HepG2 (cell line): ENCODE data around the gene CNGA3. TPM values are rescaled to one million over a fixed set of nuclear protein-coding genes. Genes with fewer than 3 reads are reported as not detected.

Experiments used
- CREM ChIP-seq, 2 experiments: sonication (generic) in 1 of 2; formaldehyde crosslinking in 1 of 2; IDR thresholded peaks; 2 replicates each; pipeline versions ENCODE4 v1.4.0 to v1.6.1; 2016 to 2020; ENCODE audit warnings: antibody characterized with exemption in 1 of 2, mild to moderate bottlenecking in 1 of 2, missing genetic modification reagents in 1 of 2
- E2F2 ChIP-seq: sonication (generic); formaldehyde crosslinking; IDR thresholded peaks from 2 replicates; pipeline ENCODE4 v1.4.0; 2020; ENCODE audit warnings: missing genetic modification reagents, borderline replicate concordance
- FLYWCH1 ChIP-seq: sonication (generic); formaldehyde crosslinking; IDR thresholded peaks from 2 replicates; pipeline ENCODE4 v1.8.1; 2023; ENCODE audit warnings: mild to moderate bottlenecking, missing genetic modification reagents
- PLSCR1 ChIP-seq: sonication (generic); formaldehyde crosslinking; IDR thresholded peaks from 2 replicates; pipeline ENCODE4 v1.5.0; 2020; ENCODE audit warnings: missing genetic modification reagents, mild to moderate bottlenecking, borderline replicate concordance
- PRDM4 ChIP-seq: sonication (generic); formaldehyde crosslinking; IDR thresholded peaks from 2 replicates; pipeline ENCODE4 v1.9.0; 2021; ENCODE audit warnings: missing genetic modification reagents, borderline replicate concordance
- ZBTB38 ChIP-seq: sonication (generic); formaldehyde crosslinking; IDR thresholded peaks from 2 replicates; pipeline ENCODE4 v1.5.1; 2020; ENCODE audit warnings: mild to moderate bottlenecking, missing genetic modification reagents
- ZFP82 ChIP-seq: sonication (generic); formaldehyde crosslinking; IDR thresholded peaks from 2 replicates; pipeline ENCODE4 v1.5.1; 2020; ENCODE audit warnings: mild to moderate bottlenecking, missing genetic modification reagents, borderline replicate concordance
- ZNF264 ChIP-seq: sonication (generic); formaldehyde crosslinking; IDR thresholded peaks from 2 replicates; pipeline ENCODE4 v1.4.0; 2020; ENCODE audit warnings: missing genetic modification reagents
- ZNF318 ChIP-seq: sonication (generic); formaldehyde crosslinking; IDR thresholded peaks from 2 replicates; pipeline ENCODE4 v1.4.0; 2020; ENCODE audit warnings: mild to moderate bottlenecking, missing genetic modification reagents
- ZNF512 ChIP-seq: sonication (generic); formaldehyde crosslinking; IDR thresholded peaks from 2 replicates; pipeline ENCODE4 v1.4.0; 2020; ENCODE audit warnings: mild to moderate bottlenecking, missing genetic modification reagents
- ZNF619 ChIP-seq: sonication (generic); formaldehyde crosslinking; IDR thresholded peaks from 2 replicates; pipeline ENCODE4 v1.4.0; 2020; ENCODE audit warnings: mild to moderate bottlenecking, missing genetic modification reagents
- ZNF761 ChIP-seq: sonication (generic); formaldehyde crosslinking; conservative IDR thresholded peaks from 2 replicates; pipeline ENCODE4 v1.4.0; 2020; ENCODE audit warnings: mild to moderate bottlenecking, missing genetic modification reagents
- polyA plus RNA-seq, 8 experiments: library from polyadenylated mRNA; depleted of rRNA in 3 of 8; stranded (reverse) in 7 of 8; unstranded in 1 of 8; fragments of >200 nt; fragmentation: Illumina TruSeq in 4 of 8; extraction: Trizol in 4 of 8; gene quantifications; 2 replicates each; pipeline versions ENCODE4 v1.2.1 to v1.2.3, GENCODE V29; 2011 to 2016; ENCODE audit warnings: low read depth in 4 of 8, missing spikeins in 1 of 8, mixed read lengths in 1 of 8; ENCODE audit not compliant: insufficient read depth in 1 of 8
- total RNA-seq, 5 experiments: library from RNA; depleted of rRNA; stranded (reverse); fragments of >200 nt; fragmentation: Illumina TruSeq; extraction: Trizol; gene quantifications; 2 replicates each; pipeline ENCODE4 v1.2.3, GENCODE V29; 2016; ENCODE audit warnings: low read depth in 1 of 5

Gene CNGA3
- total and polyA plus RNA-seq, 2 of the 13 experiments (the other 11 are each of a cell fraction or from before 2014, with no cell fraction given), result not detected

- TF ChIP-seq ZNF318 (CRISPR knock-in tag), result no peak
- TF ChIP-seq ZFP82, result peak; percentile 80; the same call in 1 of the 2 replicates
- 0 out of 2 replicates have a peak, but pooled peaks have one; percentile 30 for TF ChIP-seq ZBTB38 (CRISPR knock-in tag)
- TF ChIP-seq CREM (IDR thresholded peaks at IDR 0.05), result no peak
- no peak for TF ChIP-seq CREM (CRISPR knock-in tag; IDR thresholded peaks at IDR 0.05)
- no peak for TF ChIP-seq ZNF512 (CRISPR knock-in tag)
- 0 out of 2 replicates have a peak, but pooled peaks have one; percentile 53 for TF ChIP-seq ZNF264 (CRISPR knock-in tag)
- TF ChIP-seq PRDM4 (CRISPR knock-in tag), result no peak
- TF ChIP-seq E2F2, result 0 out of 2 replicates have a peak, but pooled peaks have one; percentile 40
- 0 out of 2 replicates have a peak, but pooled peaks have one; percentile 52 for TF ChIP-seq ZNF619 (CRISPR knock-in tag)
- TF ChIP-seq ZNF761, result 0 out of 2 replicates have a peak, but pooled peaks have one; percentile 30
- no peak for TF ChIP-seq PLSCR1
- 0 out of 2 replicates have a peak, but pooled peaks have one; percentile 47 for TF ChIP-seq FLYWCH1 (CRISPR knock-in tag)
Measured at GRCh38 chr2:98444436-98445176, 98.3 kb downstream of the CNGA3 start, which contains the start of gene INPP4A (continued).
